ENCODE data around the gene IKBKG.

DNA sequence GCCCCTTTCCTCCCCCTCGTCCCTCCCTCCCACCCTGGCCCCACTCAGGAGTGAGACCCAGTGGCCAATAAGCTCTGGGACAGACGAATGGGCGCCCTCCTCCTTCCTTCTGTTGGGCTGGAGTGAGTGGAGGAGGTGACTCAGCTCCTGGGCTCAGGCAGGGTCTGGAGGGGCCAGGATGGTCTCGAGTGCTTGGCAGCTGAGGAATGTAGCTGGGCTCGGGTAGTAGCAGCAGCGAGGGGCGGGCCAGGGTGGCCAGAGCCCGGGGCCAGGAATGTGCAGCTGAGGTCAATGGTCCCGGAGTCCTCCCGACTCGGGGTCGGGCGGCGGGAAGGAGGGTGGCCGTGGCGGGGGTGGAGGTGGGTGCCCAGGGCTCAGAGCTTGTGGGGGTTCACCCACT lies 15.8 kb upstream of the IKBKG start:
- no peak for TF ChIP-seq NFIC (IDR thresholded peaks at IDR 0.05)
- no peak for TF ChIP-seq EP300 (IDR thresholded peaks at IDR 0.05; ENCODE audit: borderline replicate concordance)
- no peak for TF ChIP-seq CREB1 (IDR thresholded peaks at IDR 0.05; ENCODE audit: low read depth)
- TF ChIP-seq FOXM1 (IDR thresholded peaks at IDR 0.05; ENCODE audit: borderline replicate concordance, low read depth), result no peak
- TF ChIP-seq YY1 (IDR thresholded peaks at IDR 0.05; ENCODE audit: low read depth), result no peak
- TF ChIP-seq RAD21 (IDR thresholded peaks at IDR 0.05; ENCODE audit: low read depth), result no peak
- TF ChIP-seq, protein P1, sequence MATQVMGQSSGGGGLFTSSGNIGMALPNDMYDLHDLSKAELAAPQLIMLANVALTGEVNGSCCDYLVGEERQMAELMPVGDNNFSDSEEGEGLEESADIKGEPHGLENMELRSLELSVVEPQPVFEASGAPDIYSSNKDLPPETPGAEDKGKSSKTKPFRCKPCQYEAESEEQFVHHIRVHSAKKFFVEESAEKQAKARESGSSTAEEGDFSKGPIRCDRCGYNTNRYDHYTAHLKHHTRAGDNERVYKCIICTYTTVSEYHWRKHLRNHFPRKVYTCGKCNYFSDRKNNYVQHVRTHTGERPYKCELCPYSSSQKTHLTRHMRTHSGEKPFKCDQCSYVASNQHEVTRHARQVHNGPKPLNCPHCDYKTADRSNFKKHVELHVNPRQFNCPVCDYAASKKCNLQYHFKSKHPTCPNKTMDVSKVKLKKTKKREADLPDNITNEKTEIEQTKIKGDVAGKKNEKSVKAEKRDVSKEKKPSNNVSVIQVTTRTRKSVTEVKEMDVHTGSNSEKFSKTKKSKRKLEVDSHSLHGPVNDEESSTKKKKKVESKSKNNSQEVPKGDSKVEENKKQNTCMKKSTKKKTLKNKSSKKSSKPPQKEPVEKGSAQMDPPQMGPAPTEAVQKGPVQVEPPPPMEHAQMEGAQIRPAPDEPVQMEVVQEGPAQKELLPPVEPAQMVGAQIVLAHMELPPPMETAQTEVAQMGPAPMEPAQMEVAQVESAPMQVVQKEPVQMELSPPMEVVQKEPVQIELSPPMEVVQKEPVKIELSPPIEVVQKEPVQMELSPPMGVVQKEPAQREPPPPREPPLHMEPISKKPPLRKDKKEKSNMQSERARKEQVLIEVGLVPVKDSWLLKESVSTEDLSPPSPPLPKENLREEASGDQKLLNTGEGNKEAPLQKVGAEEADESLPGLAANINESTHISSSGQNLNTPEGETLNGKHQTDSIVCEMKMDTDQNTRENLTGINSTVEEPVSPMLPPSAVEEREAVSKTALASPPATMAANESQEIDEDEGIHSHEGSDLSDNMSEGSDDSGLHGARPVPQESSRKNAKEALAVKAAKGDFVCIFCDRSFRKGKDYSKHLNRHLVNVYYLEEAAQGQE (IDR thresholded peaks at IDR 0.05; ENCODE audit: low read depth), result no peak
- TF ChIP-seq, protein P2, sequence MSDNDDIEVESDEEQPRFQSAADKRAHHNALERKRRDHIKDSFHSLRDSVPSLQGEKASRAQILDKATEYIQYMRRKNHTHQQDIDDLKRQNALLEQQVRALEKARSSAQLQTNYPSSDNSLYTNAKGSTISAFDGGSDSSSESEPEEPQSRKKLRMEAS (IDR thresholded peaks at IDR 0.05), result no peak
- TF ChIP-seq EGR1 (IDR thresholded peaks at IDR 0.05), result no peak
- TF ChIP-seq TAF1 (IDR thresholded peaks at IDR 0.05; ENCODE audit: low read depth), result no peak

Measured in Ishikawa (cell line).